B cell (primary cell): ENCODE results near the gene VANGL1. TPM values are rescaled to one million over a fixed set of nuclear protein-coding genes. Genes with fewer than 3 reads are reported as not detected.

Source experiments
- ATAC-seq: fragments of 200-7000 bp; cut with Tn5 transposase; one replicate; pipeline ENCODE4 v1.10.0; 2021; ENCODE audit warnings: low read depth, mild to moderate bottlenecking, moderate number of reproducible peaks, moderate library complexity
- CTCF ChIA-PET: fragments of 350-600 bp; sonication (Branson Sonifier 250); formaldehyde crosslinking; loops from one replicate; lab custom pipeline; 2021; ENCODE audit warnings: antibody characterized with exemption, inconsistent platforms; lab: Charles Lee
- POLR2A ChIA-PET: fragments of 350-600 bp; sonication (Branson Sonifier 250); formaldehyde crosslinking; loops from one replicate; lab custom pipeline; 2021; ENCODE audit warnings: antibody characterized with exemption; lab: Charles Lee
- DNase-seq: peaks from one replicate; pipeline ENCODE4 v3.0.0; 2013
- H2AFZ ChIP-seq: 2 replicates; pipeline ENCODE4 v1.6.1; 2012; ENCODE audit warnings: mild to moderate bottlenecking, low read depth, low read length; ENCODE audit not compliant: insufficient read depth, poor library complexity, severe bottlenecking
- H3K27ac ChIP-seq, 2 donors: 1 replicate in 1 of 2; 2 replicates in 1 of 2; pipeline ENCODE4 v1.5.1; 2012 to 2013; ENCODE audit warnings: low read length in 2 of 2, mild to moderate bottlenecking in 2 of 2, moderate library complexity in 1 of 2
- H3K27me3 ChIP-seq, 4 experiments: fragments of 200-600 bp in 1 of 4; sonication (generic) in 1 of 4; replicated peaks in 1 of 4; 1 replicate in 2 of 4; 2 replicates in 2 of 4; pipeline versions ENCODE4 v1.6.1 to v1.7.0; 2013 to 2016; ENCODE audit warnings: low read length in 3 of 4, mild to moderate bottlenecking in 2 of 4, mixed read lengths in 1 of 4, moderate library complexity in 1 of 4; ENCODE audit not compliant: insufficient read depth in 4 of 4, control insufficient read depth in 3 of 4; ENCODE audit errors: control extremely low read depth in 1 of 4
- H3K36me3 ChIP-seq, 2 experiments: replicated peaks in 1 of 2; 1 replicate in 1 of 2; 2 replicates in 1 of 2; pipeline versions ENCODE4 v1.6.1 to v1.7.1; 2013; ENCODE audit warnings: low read length in 1 of 2; ENCODE audit not compliant: insufficient read depth in 2 of 2, control insufficient read depth in 1 of 2; ENCODE audit errors: control extremely low read depth in 1 of 2, extremely low read depth in 1 of 2
- H3K4me1 ChIP-seq, 2 donors: fragments of 200-600 bp in 1 of 2; sonication (generic) in 1 of 2; 1 replicate in 1 of 2; 2 replicates in 1 of 2; pipeline versions ENCODE4 v1.5.1 to v1.6.1; 2013 to 2017; ENCODE audit warnings: low read length in 2 of 2; ENCODE audit not compliant: control insufficient read depth in 2 of 2, insufficient read depth in 2 of 2
- H3K4me2 ChIP-seq: replicated peaks from 2 replicates; pipeline ENCODE3; 2012; ENCODE audit warnings: mild to moderate bottlenecking, low read depth, low read length; ENCODE audit not compliant: poor library complexity, severe bottlenecking
- H3K4me3 ChIP-seq, 5 experiments: fragments of 200-600 bp in 1 of 5; sonication (generic) in 1 of 5; 1 replicate in 3 of 5; 2 replicates in 2 of 5; pipeline versions ENCODE4 v1.5.1 to v1.7.0; 2011 to 2016; ENCODE audit warnings: low read length in 4 of 5, mild to moderate bottlenecking in 4 of 5, low read depth in 2 of 5, control low read depth in 1 of 5, moderate library complexity in 1 of 5; ENCODE audit not compliant: insufficient read depth in 1 of 5; ENCODE audit errors: control extremely low read depth in 1 of 5, extremely low read depth in 1 of 5
- H3K79me2 ChIP-seq: fragments of 200-600 bp; sonication (generic); one replicate; pipeline ENCODE4 v1.6.0; 2016; ENCODE audit warnings: low read length; ENCODE audit not compliant: control insufficient read depth, insufficient read depth
- H3K9ac ChIP-seq: fragments of 200-600 bp; sonication (generic); 2 replicates; pipeline ENCODE4 v1.6.1; 2017; ENCODE audit warnings: mild to moderate bottlenecking, low read length, moderate library complexity
- H3K9me3 ChIP-seq, 3 donors: one replicate each; pipeline versions ENCODE4 v1.6.1 to v1.7.1; 2013; ENCODE audit warnings: low read length in 2 of 3; ENCODE audit not compliant: control insufficient read depth in 2 of 3, insufficient read depth in 1 of 3; ENCODE audit errors: control extremely low read depth in 1 of 3
- H4K20me1 ChIP-seq: 2 replicates; pipeline ENCODE4 v1.6.0; 2012; ENCODE audit warnings: mild to moderate bottlenecking, low read length; ENCODE audit not compliant: insufficient read depth, control insufficient read depth, poor library complexity, severe bottlenecking
- H3K27ac Mint-ChIP-seq: one replicate; pipeline ENCODE4 v1.8.0; 2021; ENCODE audit warnings: mixed read lengths
- H3K27me3 Mint-ChIP-seq: one replicate; pipeline ENCODE4 v1.8.0; 2021; ENCODE audit warnings: mixed read lengths
- H3K4me1 Mint-ChIP-seq: one replicate; pipeline ENCODE4 v1.8.0; 2021; ENCODE audit warnings: mixed read lengths
- H3K4me3 Mint-ChIP-seq: one replicate; pipeline ENCODE4 v1.8.0; 2021; ENCODE audit warnings: mixed read lengths
- H3K9me3 Mint-ChIP-seq: one replicate; pipeline ENCODE4 v1.8.0; 2022; ENCODE audit warnings: mixed read lengths; ENCODE audit not compliant: insufficient read depth
- CTCF ChIP-seq: fragments of 200-600 bp; IDR thresholded peaks from one replicate; pipeline ENCODE4 v1.8.0; 2022; ENCODE audit warnings: antibody characterized with exemption, mild to moderate bottlenecking
- EZH2 ChIP-seq: IDR thresholded peaks from 2 replicates; pipeline ENCODE4 v1.6.1; 2012; ENCODE audit warnings: borderline replicate concordance, low read depth, mild to moderate bottlenecking, moderate library complexity, low read length; ENCODE audit not compliant: insufficient read depth, poor library complexity, severe bottlenecking
- WGBS: methylation state at CpG from one replicate; pipeline ENCODE4 v1.1.5; 2013; ENCODE audit warnings: missing lambda C conversion rate; ENCODE audit not compliant: insufficient coverage; 5-methylcytosine and 5-hydroxymethylcytosine counted together
- intact Hi-C: fragments of 100-400 bp; cut with micrococcal nuclease; formaldehyde crosslinking; loops from one replicate; pipeline ENCODE4 v1.10.0; 2022
- polyA plus RNA-seq: library from polyadenylated mRNA; depleted of rRNA; stranded (reverse); fragments of >200 nt; gene quantifications from 2 replicates; pipeline ENCODE4 v1.2.3, GENCODE V29; 2012
- total RNA-seq, 2 donors: library from RNA; stranded (reverse); fragments of 120-200 nt in 1 of 2; gene quantifications; 1 replicate in 1 of 2; 2 replicates in 1 of 2; pipeline versions ENCODE4 v1.2.3 to v1.2.4, GENCODE V29; 2013 to 2022

The VANGL1 gene
- total and polyA plus RNA-seq, 2 donors (not counting 1 experiment from before 2014, with no cell fraction given), result 0.21 to 0.30 TPM

- Histone ChIP-seq H3K9ac (no peak overlapping the region), H4K20me1 (no peaks in the 10 kb centered on the region), H3K27ac (no peak overlapping the region), H3K36me3 (no peaks in the 10 kb centered on the region), H2AFZ (no peak overlapping the region), H3K27me3 (peaks cover 0 to 3% (median 0%) of the 10 kb centered on the region in 4 experiments), H3K4me1 (no peaks in the 10 kb centered on the region), H3K9me3 (no peaks in the 10 kb centered on the region), H3K4me2 (no peak overlapping the region), H3K4me3 (no peak overlapping the region), H3K79me2 (no peaks in the 10 kb centered on the region)
- Mint-ChIP-seq H3K4me1 (no peaks in the 10 kb centered on the region), H3K27ac (no peak overlapping the region), H3K4me3 (no peak overlapping the region), H3K27me3 (peaks cover 19% of the 10 kb centered on the region), H3K9me3 (no peaks in the 10 kb centered on the region)
- TF ChIP-seq EZH2 (no peak), CTCF (no peak)
- POLR2A ChIA-PET, result no interaction called here
- DNase-seq (no peak), ATAC-seq (no peak)
- 80% methylated on average over 2 of the region's 5 CpGs for WGBS
- CTCF ChIA-PET, result no interaction called here
- intact Hi-C loops, result no loop called here
These were observed 72.1 kb downstream of the VANGL1 start for GRCh38 chr1:115713906-115714305.

- ChIA-PET CTCF (no interaction called here), POLR2A (no interaction called here)
- Histone ChIP-seq H3K27ac (no peak overlapping the region), H3K4me3 (no peak overlapping the region), H3K9me3 (no peaks in the 10 kb centered on the region), H2AFZ (no peak overlapping the region), H3K4me1 (no peaks in the 10 kb centered on the region), H3K27me3 (peaks cover 0 to 3% (median 0%) of the 10 kb centered on the region in 4 experiments), H4K20me1 (no peaks in the 10 kb centered on the region), H3K79me2 (no peaks in the 10 kb centered on the region), H3K9ac (no peak overlapping the region), H3K4me2 (no peak overlapping the region), H3K36me3 (no peaks in the 10 kb centered on the region)
- DNase-seq (no peak), ATAC-seq (no peak)
- Mint-ChIP-seq H3K4me1 (no peaks in the 10 kb centered on the region), H3K9me3 (no peaks in the 10 kb centered on the region), H3K27me3 (peaks cover 19% of the 10 kb centered on the region), H3K4me3 (no peak overlapping the region), H3K27ac (no peak overlapping the region)
- no peak for TF ChIP-seq EZH2
- no peak for TF ChIP-seq CTCF
- 100% methylated on average over 1 of the region's 1 CpG for WGBS
- intact Hi-C loops, result no loop called here
These were observed 72.9 kb downstream of the VANGL1 start for GRCh38 chr1:115714572-115715141.
